Fibroblast of gingiva (primary cell): ENCODE data around the gene CNGB1.
"Not testable (repeated sequence)": the region's sequence is repeated elsewhere in the genome, so short reads cannot be mapped to it uniquely, and the experiment has no call there.

ENCODE experiments used
- DNase-seq: peaks from one replicate; pipeline ENCODE4 v3.0.0-alpha.2; 2011; ENCODE audit warnings: low read depth

The CNGB1 gene

GRCh38 chr16:57997176-57997527 is 26.2 kb upstream of the CNGB1 start:
- no peak for DNase-seq

- no peak for DNase-seq
Measured at GRCh38 chr16:57996406-57997175, 25.7 kb upstream of the CNGB1 start.

- no peak for DNase-seq
Measured at GRCh38 chr16:57995721-57996405, 24.9 kb upstream of the CNGB1 start.

- peak; percentile 29 for DNase-seq
Measured at GRCh38 chr16:57994778-57995177, 23.9 kb upstream of the CNGB1 start.

GRCh38 chr16:57994361-57994760 is 23.4 kb upstream of the CNGB1 start:
- DNase-seq: no peak

GRCh38 chr16:57993897-57994296 is 23.0 kb upstream of the CNGB1 start:
- DNase-seq: no peak

- DNase-seq: no peak
Measured at GRCh38 chr16:57993438-57993837, 22.5 kb upstream of the CNGB1 start.

- DNase-seq: no peak
Measured at GRCh38 chr16:57992084-57992483, 21.2 kb upstream of the CNGB1 start.

GRCh38 chr16:57991551-57992059 is 20.7 kb upstream of the CNGB1 start:
- DNase-seq: no peak

- no peak for DNase-seq
Measured at GRCh38 chr16:57988929-57989328, 18.0 kb upstream of the CNGB1 start.

- DNase-seq: no peak
Measured at GRCh38 chr16:57987441-57988177, 16.7 kb upstream of the CNGB1 start.

- no peak for DNase-seq
Measured at GRCh38 chr16:57986196-57986595, 15.3 kb upstream of the CNGB1 start.

- DNase-seq: no peak
Measured at GRCh38 chr16:57985204-57986181, 14.6 kb upstream of the CNGB1 start.

GRCh38 chr16:57984443-57985203 is 13.7 kb upstream of the CNGB1 start:
- peak; percentile 59 for DNase-seq

GRCh38 chr16:57982385-57982784 is 11.5 kb upstream of the CNGB1 start:
- no peak for DNase-seq

- no peak for DNase-seq
Measured at GRCh38 chr16:57981636-57982035, 10.7 kb upstream of the CNGB1 start.

- DNase-seq: no peak
Measured at GRCh38 chr16:57979006-57979585, 8.2 kb upstream of the CNGB1 start.

GRCh38 chr16:57978070-57978465 is 7.1 kb upstream of the CNGB1 start:
- not testable (repeated sequence) for DNase-seq

GRCh38 chr16:57977418-57978069 is 6.6 kb upstream of the CNGB1 start:
- no peak for DNase-seq

- DNase-seq: no peak
Measured at GRCh38 chr16:57976331-57976796, 5.4 kb upstream of the CNGB1 start.
